CD4-positive, alpha-beta T cell (primary cell): ENCODE measurements around the gene TMEM8B. TPM values are rescaled to one million over a fixed set of nuclear protein-coding genes. Genes with fewer than 3 reads are reported as not detected.
A peak's percentile ranks its signal among the peaks of the same experiment; 100 is the strongest.

ENCODE experiments used
- ATAC-seq: fragments of 200-7000 bp; cut with Tn5 transposase; one replicate; pipeline ENCODE4 v1.10.0; 2022; ENCODE audit warnings: mild to moderate bottlenecking; ENCODE audit not compliant: poor library complexity
- CTCF ChIA-PET: fragments of 350-600 bp; sonication (Branson Sonifier 250); formaldehyde crosslinking; loops from one replicate; lab custom pipeline; 2021; ENCODE audit warnings: antibody characterized with exemption, inconsistent platforms; lab: Charles Lee
- POLR2A ChIA-PET: fragments of 350-600 bp; sonication (Branson Sonifier 250); formaldehyde crosslinking; loops from one replicate; lab custom pipeline; 2021; ENCODE audit warnings: antibody characterized with exemption, inconsistent platforms; lab: Charles Lee
- DNase-seq, 14 experiments: peaks; one replicate each; pipeline ENCODE4 v3.0.0-alpha.2; 2013 to 2020; ENCODE audit warnings: mixed read lengths in 2 of 14
- H3K27ac ChIP-seq, 2 donors: one replicate each; pipeline versions ENCODE4 v1.5.1 to v1.7.0; 2013; ENCODE audit warnings: low read length in 2 of 2, low read depth in 1 of 2, mild to moderate bottlenecking in 1 of 2
- H3K27me3 ChIP-seq, 2 experiments: 1 replicate in 1 of 2; 2 replicates in 1 of 2; pipeline versions ENCODE4 v1.6.1 to v1.7.0; 2013; ENCODE audit warnings: low read length in 2 of 2, control low read depth in 1 of 2, mild to moderate bottlenecking in 1 of 2, moderate library complexity in 1 of 2; ENCODE audit not compliant: insufficient read depth in 2 of 2, control insufficient read depth in 1 of 2
- H3K36me3 ChIP-seq: one replicate; pipeline ENCODE4 v1.6.1; 2013; ENCODE audit warnings: low read length, control low read depth; ENCODE audit not compliant: insufficient read depth
- H3K4me1 ChIP-seq: one replicate; pipeline ENCODE4 v1.6.1; 2013; ENCODE audit warnings: low read length, control low read depth; ENCODE audit not compliant: insufficient read depth
- H3K4me3 ChIP-seq: one replicate; pipeline ENCODE4 v1.5.1; 2013; ENCODE audit warnings: mild to moderate bottlenecking, low read length, moderate library complexity
- H3K9me3 ChIP-seq, 2 experiments: 1 replicate in 1 of 2; 2 replicates in 1 of 2; pipeline versions ENCODE4 v1.6.1 to v1.7.0; 2013; ENCODE audit warnings: low read length in 2 of 2, mild to moderate bottlenecking in 2 of 2, control low read depth in 1 of 2, moderate library complexity in 1 of 2; ENCODE audit not compliant: control insufficient read depth in 1 of 2, insufficient read depth in 1 of 2
- H3K27ac Mint-ChIP-seq: one replicate; pipeline ENCODE4 v1.8.0; 2020; ENCODE audit warnings: mixed read lengths
- H3K27me3 Mint-ChIP-seq: one replicate; pipeline ENCODE4 v1.8.0; 2021; ENCODE audit warnings: mixed read lengths
- H3K36me3 Mint-ChIP-seq: one replicate; pipeline ENCODE4 v1.8.0; 2021; ENCODE audit warnings: low read depth, mixed read lengths
- H3K4me1 Mint-ChIP-seq: one replicate; pipeline ENCODE4 v1.8.0; 2021; ENCODE audit warnings: low read depth, mixed read lengths
- H3K4me3 Mint-ChIP-seq: one replicate; pipeline ENCODE4 v1.8.0; 2020; ENCODE audit warnings: mild to moderate bottlenecking, mixed read lengths
- H3K9me3 Mint-ChIP-seq: one replicate; pipeline ENCODE4 v1.8.0; 2020; ENCODE audit warnings: mixed read lengths
- intact Hi-C, 2 experiments: fragments of 100-400 bp; cut with DNase I in 1 of 2; cut with micrococcal nuclease in 1 of 2; formaldehyde crosslinking; loops; one replicate each; pipeline versions ENCODE4 v1.15.1 to v1.9.0; 2023 to 2025; cut with DNase I, micrococcal nuclease
- total RNA-seq, 174 experiments: library from RNA in 2 of 174; stranded (reverse) in 2 of 174; gene quantifications; one replicate each; pipeline ENCODE4 v1.2.3 and lab custom pipeline; 2021 to 2026
- TF ChIP-seq, protein P1 (sequence below): fragments of 200-600 bp; IDR thresholded peaks from one replicate; pipeline ENCODE4 v1.8.0; 2022; ENCODE audit warnings: antibody characterized with exemption, mild to moderate bottlenecking

TMEM8B gene
- total RNA-seq, 2 experiments from 2014 or later, result 8.9 to 9.6 TPM

DNA sequence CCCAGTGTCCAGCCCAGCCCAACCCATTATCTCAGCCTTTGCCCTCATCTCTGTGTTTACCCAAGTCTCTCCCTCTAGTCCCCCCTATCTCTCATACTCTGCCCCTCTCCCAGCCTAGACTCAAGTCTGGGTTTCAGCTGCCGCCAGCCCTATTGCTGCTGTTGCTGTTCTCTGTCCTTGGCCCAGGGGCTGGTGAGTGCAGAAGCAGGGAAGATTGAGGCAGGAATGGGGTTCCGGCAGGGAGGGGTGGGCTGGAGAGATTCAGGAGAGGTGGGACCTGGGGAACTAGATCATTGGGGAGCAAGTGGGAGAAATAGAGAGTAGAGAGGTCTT is 702 bp downstream of the TMEM8B start:
- H3K27me3 Mint-ChIP-seq, result no peaks in the 10 kb centered on the region
- H3K36me3 Mint-ChIP-seq, result no peaks in the 10 kb centered on the region
- ChIA-PET POLR2A (interaction anchor here (0.6 to 1.8 kb wide), 4 partner anchors 14 to 183 kb away, joined by 5 to 14 read pairs (median 6); partner anchors contain the start of genes HINT2 and SPAG8), CTCF (interaction anchor here (1.3 to 1.8 kb wide), 2 partner anchors 39 to 53 kb away, joined by 5 to 7 read pairs; no protein-coding TSS in a partner anchor)
- H3K4me3 ChIP-seq, result peak overlapping the region; percentile 92
- H3K27me3 ChIP-seq, result no peaks in the 10 kb centered on the region
- no peaks in the 10 kb centered on the region for H3K36me3 ChIP-seq
- no peak for ATAC-seq
- peaks cover 39% of the 10 kb centered on the region for H3K4me1 ChIP-seq
- no peaks in the 10 kb centered on the region for H3K9me3 Mint-ChIP-seq
- DNase-seq, result no peak
- H3K9me3 ChIP-seq, result no peaks in the 10 kb centered on the region
- intact Hi-C loops, result loop anchor here (1.0 to 5.0 kb wide), 6 partner anchors 14 to 222 kb away; partner anchors contain the start of genes CCDC107 (in 1 of the 2), HINT2 (in 1 of the 2), RMRP (in 1 of the 2) and SPAG8 (in 1 of the 2)
- H3K27ac ChIP-seq, result peak overlapping the region in 1 of 2 donors; percentile 47
- TF ChIP-seq, protein P1, sequence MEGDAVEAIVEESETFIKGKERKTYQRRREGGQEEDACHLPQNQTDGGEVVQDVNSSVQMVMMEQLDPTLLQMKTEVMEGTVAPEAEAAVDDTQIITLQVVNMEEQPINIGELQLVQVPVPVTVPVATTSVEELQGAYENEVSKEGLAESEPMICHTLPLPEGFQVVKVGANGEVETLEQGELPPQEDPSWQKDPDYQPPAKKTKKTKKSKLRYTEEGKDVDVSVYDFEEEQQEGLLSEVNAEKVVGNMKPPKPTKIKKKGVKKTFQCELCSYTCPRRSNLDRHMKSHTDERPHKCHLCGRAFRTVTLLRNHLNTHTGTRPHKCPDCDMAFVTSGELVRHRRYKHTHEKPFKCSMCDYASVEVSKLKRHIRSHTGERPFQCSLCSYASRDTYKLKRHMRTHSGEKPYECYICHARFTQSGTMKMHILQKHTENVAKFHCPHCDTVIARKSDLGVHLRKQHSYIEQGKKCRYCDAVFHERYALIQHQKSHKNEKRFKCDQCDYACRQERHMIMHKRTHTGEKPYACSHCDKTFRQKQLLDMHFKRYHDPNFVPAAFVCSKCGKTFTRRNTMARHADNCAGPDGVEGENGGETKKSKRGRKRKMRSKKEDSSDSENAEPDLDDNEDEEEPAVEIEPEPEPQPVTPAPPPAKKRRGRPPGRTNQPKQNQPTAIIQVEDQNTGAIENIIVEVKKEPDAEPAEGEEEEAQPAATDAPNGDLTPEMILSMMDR, result no peak
- H3K4me3 Mint-ChIP-seq, result peak overlapping the region; percentile 89
- peak overlapping the region; percentile 83 for H3K27ac Mint-ChIP-seq
- peaks cover 44% of the 10 kb centered on the region for H3K4me1 Mint-ChIP-seq

DNA sequence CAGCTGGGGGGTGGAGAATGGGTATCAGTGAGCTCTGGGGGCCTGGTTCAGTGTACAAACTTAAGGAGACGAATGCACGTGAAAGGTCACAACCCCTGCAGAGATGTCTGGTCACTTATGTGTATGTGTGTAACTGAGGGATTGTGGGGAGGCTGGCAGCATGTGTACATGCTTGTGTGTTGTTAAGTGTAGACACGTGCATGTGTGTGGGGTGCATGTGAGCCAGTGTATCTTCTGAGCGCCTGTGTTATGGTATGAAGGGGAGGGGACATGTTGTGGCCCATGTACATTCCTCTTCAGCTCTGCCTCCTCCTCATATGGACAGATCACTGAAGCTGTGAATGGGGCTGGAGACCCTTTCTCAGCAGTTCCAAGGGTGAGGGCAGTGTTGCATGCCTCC is 2.0 kb downstream of the TMEM8B start:
- Histone ChIP-seq H3K9me3 (no peaks in the 10 kb centered on the region), H3K4me1 (peaks cover 35% of the 10 kb centered on the region), H3K27me3 (no peaks in the 10 kb centered on the region), H3K4me3 (no peak overlapping the region), H3K36me3 (no peaks in the 10 kb centered on the region), H3K27ac (no peak overlapping the region)
- ATAC-seq (no peak), DNase-seq (no peak)
- Mint-ChIP-seq H3K27ac (no peak overlapping the region), H3K9me3 (no peaks in the 10 kb centered on the region), H3K4me1 (peaks cover 43% of the 10 kb centered on the region), H3K27me3 (no peaks in the 10 kb centered on the region), H3K36me3 (no peaks in the 10 kb centered on the region), H3K4me3 (peak overlapping the region; percentile 50)
- POLR2A ChIA-PET, result no interaction called here
- intact Hi-C loops, result no loop called here
- CTCF ChIA-PET, result no interaction called here
- TF ChIP-seq, protein P1, result no peak

DNA sequence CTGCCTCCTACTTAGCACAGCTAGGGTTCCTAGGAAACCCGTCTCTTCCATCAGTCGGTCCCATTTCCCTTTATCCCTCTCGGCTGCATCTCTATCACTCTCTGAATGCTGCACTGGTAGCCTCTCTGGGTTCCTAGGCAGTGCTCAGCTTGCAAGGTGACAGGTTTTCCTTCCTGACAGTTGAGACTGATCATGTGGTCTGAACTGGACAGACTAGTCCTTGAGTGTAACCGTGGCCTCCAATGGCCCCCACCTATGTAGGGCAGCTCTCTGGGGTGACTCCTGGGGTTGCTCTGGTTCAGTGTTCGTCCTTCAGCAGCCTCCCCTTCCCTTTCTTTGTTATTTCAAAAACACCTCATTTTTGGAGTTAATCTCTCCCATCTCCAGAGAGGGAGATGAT is 3.8 kb downstream of the TMEM8B start:
- H3K36me3 ChIP-seq, result no peaks in the 10 kb centered on the region
- intact Hi-C loops, result no loop called here
- Mint-ChIP-seq H3K27ac (no peak overlapping the region), H3K4me1 (peaks cover 40% of the 10 kb centered on the region), H3K9me3 (no peaks in the 10 kb centered on the region), H3K4me3 (peak overlapping the region; percentile 16), H3K36me3 (no peaks in the 10 kb centered on the region), H3K27me3 (no peaks in the 10 kb centered on the region)
- H3K4me1 ChIP-seq, result peaks cover 30% of the 10 kb centered on the region
- DNase-seq, result no peak
- no peak overlapping the region for H3K27ac ChIP-seq
- TF ChIP-seq, protein P1, result no peak
- POLR2A ChIA-PET, result no interaction called here
- H3K4me3 ChIP-seq, result no peak overlapping the region
- H3K27me3 ChIP-seq, result no peaks in the 10 kb centered on the region
- CTCF ChIA-PET, result interaction anchor here (1.3 kb wide), 1 partner anchor 49 kb away, joined by 4 read pairs; no protein-coding TSS in a partner anchor
- no peak for ATAC-seq
- H3K9me3 ChIP-seq, result no peaks in the 10 kb centered on the region
